ENCODE measurements around the gene ADGRL3.

The ADGRL3 gene

DNA sequence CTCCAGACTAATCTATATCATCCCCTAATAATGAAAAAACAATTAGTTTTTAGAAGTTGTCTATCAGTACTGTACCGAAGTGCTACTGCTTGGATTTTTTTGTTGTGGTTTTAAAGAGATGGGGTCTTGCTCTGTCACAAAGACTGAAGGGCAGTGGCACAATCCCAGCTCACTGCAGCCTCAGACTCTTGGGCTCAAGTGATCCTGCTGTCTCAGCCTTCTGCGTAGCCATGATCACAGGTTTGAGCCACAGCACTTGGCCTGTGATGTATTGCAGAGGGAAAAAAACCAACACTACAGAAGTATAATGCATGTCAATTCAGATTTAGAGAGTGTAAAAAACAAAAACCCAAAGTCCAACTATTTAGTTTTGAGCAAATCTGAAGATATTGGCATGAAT, 875.0 kb downstream of the ADGRL3 start:
- no peak for ATAC-seq
- TF ChIP-seq RARB (CRISPR knock-in tag; IDR thresholded peaks at IDR 0.05) (no peak), ZFP3 (CRISPR knock-in tag; IDR thresholded peaks at IDR 0.05) (no peak), ISL1 (CRISPR knock-in tag; IDR thresholded peaks at IDR 0.05) (no peak), CSDC2 (CRISPR knock-in tag; IDR thresholded peaks at IDR 0.05) (no peak), OSR1 (CRISPR knock-in tag; IDR thresholded peaks at IDR 0.05) (no peak), ZC3H10 (CRISPR knock-in tag; IDR thresholded peaks at IDR 0.05) (no peak), ZFP30 (CRISPR knock-in tag; IDR thresholded peaks at IDR 0.05) (no peak), TSHZ2 (CRISPR knock-in tag; IDR thresholded peaks at IDR 0.05) (no peak), ESRRG (CRISPR knock-in tag; IDR thresholded peaks at IDR 0.05) (no peak), PPARA (CRISPR knock-in tag; IDR thresholded peaks at IDR 0.05; ENCODE audit: borderline replicate concordance) (no peak), ZNF565 (CRISPR knock-in tag; conservative IDR thresholded peaks at IDR 0.05; ENCODE audit: low read depth) (no peak), ZNF70 (CRISPR knock-in tag; IDR thresholded peaks at IDR 0.05) (no peak), ARNTL (CRISPR knock-in tag; IDR thresholded peaks at IDR 0.05; ENCODE audit: borderline replicate concordance, low read depth) (no peak), ZNF8 (CRISPR knock-in tag; IDR thresholded peaks at IDR 0.05) (no peak), CREB5 (CRISPR knock-in tag; IDR thresholded peaks at IDR 0.05; ENCODE audit: low read depth) (no peak), GLIS3 (CRISPR knock-in tag; IDR thresholded peaks at IDR 0.05) (no peak)
- TF ChIP-seq, protein P1, sequence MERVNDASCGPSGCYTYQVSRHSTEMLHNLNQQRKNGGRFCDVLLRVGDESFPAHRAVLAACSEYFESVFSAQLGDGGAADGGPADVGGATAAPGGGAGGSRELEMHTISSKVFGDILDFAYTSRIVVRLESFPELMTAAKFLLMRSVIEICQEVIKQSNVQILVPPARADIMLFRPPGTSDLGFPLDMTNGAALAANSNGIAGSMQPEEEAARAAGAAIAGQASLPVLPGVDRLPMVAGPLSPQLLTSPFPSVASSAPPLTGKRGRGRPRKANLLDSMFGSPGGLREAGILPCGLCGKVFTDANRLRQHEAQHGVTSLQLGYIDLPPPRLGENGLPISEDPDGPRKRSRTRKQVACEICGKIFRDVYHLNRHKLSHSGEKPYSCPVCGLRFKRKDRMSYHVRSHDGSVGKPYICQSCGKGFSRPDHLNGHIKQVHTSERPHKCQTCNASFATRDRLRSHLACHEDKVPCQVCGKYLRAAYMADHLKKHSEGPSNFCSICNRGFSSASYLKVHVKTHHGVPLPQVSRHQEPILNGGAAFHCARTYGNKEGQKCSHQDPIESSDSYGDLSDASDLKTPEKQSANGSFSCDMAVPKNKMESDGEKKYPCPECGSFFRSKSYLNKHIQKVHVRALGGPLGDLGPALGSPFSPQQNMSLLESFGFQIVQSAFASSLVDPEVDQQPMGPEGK (CRISPR knock-in tag; IDR thresholded peaks at IDR 0.05; ENCODE audit: borderline replicate concordance): no peak
- TF ChIP-seq, protein P2, sequence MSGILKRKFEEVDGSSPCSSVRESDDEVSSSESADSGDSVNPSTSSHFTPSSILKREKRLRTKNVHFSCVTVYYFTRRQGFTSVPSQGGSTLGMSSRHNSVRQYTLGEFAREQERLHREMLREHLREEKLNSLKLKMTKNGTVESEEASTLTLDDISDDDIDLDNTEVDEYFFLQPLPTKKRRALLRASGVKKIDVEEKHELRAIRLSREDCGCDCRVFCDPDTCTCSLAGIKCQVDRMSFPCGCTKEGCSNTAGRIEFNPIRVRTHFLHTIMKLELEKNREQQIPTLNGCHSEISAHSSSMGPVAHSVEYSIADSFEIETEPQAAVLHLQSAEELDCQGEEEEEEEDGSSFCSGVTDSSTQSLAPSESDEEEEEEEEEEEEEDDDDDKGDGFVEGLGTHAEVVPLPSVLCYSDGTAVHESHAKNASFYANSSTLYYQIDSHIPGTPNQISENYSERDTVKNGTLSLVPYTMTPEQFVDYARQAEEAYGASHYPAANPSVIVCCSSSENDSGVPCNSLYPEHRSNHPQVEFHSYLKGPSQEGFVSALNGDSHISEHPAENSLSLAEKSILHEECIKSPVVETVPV (CRISPR knock-in tag; IDR thresholded peaks at IDR 0.05): no peak
- TF ChIP-seq, protein P3, sequence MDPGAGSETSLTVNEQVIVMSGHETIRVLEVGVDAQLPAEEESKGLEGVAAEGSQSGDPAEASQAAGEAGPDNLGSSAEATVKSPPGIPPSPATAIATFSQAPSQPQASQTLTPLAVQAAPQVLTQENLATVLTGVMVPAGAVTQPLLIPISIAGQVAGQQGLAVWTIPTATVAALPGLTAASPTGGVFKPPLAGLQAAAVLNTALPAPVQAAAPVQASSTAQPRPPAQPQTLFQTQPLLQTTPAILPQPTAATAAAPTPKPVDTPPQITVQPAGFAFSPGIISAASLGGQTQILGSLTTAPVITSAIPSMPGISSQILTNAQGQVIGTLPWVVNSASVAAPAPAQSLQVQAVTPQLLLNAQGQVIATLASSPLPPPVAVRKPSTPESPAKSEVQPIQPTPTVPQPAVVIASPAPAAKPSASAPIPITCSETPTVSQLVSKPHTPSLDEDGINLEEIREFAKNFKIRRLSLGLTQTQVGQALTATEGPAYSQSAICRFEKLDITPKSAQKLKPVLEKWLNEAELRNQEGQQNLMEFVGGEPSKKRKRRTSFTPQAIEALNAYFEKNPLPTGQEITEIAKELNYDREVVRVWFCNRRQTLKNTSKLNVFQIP (CRISPR knock-in tag; IDR thresholded peaks at IDR 0.05; ENCODE audit: borderline replicate concordance, low read depth): no peak

GRCh38 chr4:62075521-62075920, 875.4 kb downstream of the ADGRL3 start:
- no peak for TF ChIP-seq PPARA (CRISPR knock-in tag; IDR thresholded peaks at IDR 0.05; ENCODE audit: borderline replicate concordance)
- no peak for ATAC-seq

DNA sequence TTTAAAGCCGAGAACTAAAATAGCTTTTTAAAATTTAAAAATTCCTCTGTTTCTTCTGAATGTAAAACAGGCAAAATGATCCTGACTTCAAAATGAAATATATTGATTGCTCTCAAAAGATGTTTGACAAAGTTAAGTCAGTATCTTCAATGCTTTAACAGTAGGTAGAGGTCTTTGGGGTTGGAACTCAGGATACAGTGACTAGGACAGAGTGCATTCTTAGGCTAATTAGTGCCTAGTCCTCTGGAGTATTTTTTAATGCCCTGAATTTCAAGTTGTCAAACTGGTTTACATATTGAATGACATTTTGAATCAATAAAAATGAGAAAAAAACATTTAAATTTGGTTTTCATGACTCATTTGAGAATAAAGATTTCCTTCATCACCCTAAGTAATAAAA, 877.3 kb downstream of the ADGRL3 start:
- no peak for TF ChIP-seq GLIS3 (CRISPR knock-in tag; IDR thresholded peaks at IDR 0.05)
- TF ChIP-seq, protein P3 (CRISPR knock-in tag; IDR thresholded peaks at IDR 0.05; ENCODE audit: borderline replicate concordance, low read depth): no peak
- no peak for ATAC-seq
